A673 (cell line): ENCODE results near the gene SLC29A2. TPM values are rescaled to one million over a fixed set of nuclear protein-coding genes. Genes with fewer than 3 reads are reported as not detected.
A peak's percentile ranks its signal among the peaks of the same experiment; 100 is the strongest.

Experiments
- BruUV-seq: library from RNA; stranded (reverse); fragments of 400-500 nt; replicated peaks from 2 replicates; lab custom pipeline; 2021; lab: Mats Ljungman, UMichigan
- CTCF ChIA-PET: fragments of 300-600 bp; sonication (Branson Sonifier 250); formaldehyde crosslinking; loops from one replicate; lab custom pipeline; 2022; ENCODE audit warnings: antibody characterized with exemption; lab: Charles Lee
- POLR2A ChIA-PET: fragments of 300-600 bp; sonication (Branson Sonifier 250); formaldehyde crosslinking; loops from one replicate; lab custom pipeline; 2022; ENCODE audit warnings: antibody characterized with exemption; ENCODE audit not compliant: low non-redundant PET; lab: Charles Lee
- DNase-seq: peaks from one replicate; pipeline ENCODE4 v3.0.0-alpha.2; 2015; ENCODE audit warnings: low spot score
- H3K27ac ChIP-seq: fragments of 200-600 bp; sonication (generic); 2 replicates; pipeline ENCODE4 v1.5.1; 2016; ENCODE audit warnings: mixed run types, low read depth, mild to moderate bottlenecking, mixed read lengths, antibody characterized with exemption, low read length; ENCODE audit not compliant: poor library complexity, severe bottlenecking
- H3K27me3 ChIP-seq: fragments of 200-600 bp; sonication (generic); replicated peaks from 2 replicates; pipeline ENCODE4 v1.6.1; 2017; ENCODE audit warnings: mixed run types, low read depth, mild to moderate bottlenecking, mixed read lengths, antibody characterized with exemption, low read length; ENCODE audit not compliant: insufficient read depth, poor library complexity
- H3K36me3 ChIP-seq: fragments of 200-600 bp; sonication (generic); 2 replicates; pipeline ENCODE4 v1.6.1; 2016; ENCODE audit warnings: mixed run types, mild to moderate bottlenecking, mixed read lengths, antibody characterized with exemption, low read length; ENCODE audit not compliant: insufficient read depth, poor library complexity, severe bottlenecking
- H3K4me1 ChIP-seq: fragments of 200-600 bp; sonication (generic); 2 replicates; pipeline ENCODE4 v1.6.1; 2017; ENCODE audit warnings: mixed run types, mild to moderate bottlenecking, mixed read lengths, antibody characterized with exemption, low read length; ENCODE audit not compliant: insufficient read depth, poor library complexity, severe bottlenecking
- H3K4me3 ChIP-seq: fragments of 200-600 bp; sonication (generic); 2 replicates; pipeline ENCODE4 v1.5.1; 2016; ENCODE audit warnings: low read depth, mixed run types, mild to moderate bottlenecking, mixed read lengths, low read length; ENCODE audit not compliant: poor library complexity, severe bottlenecking
- H3K9me3 ChIP-seq: fragments of 200-600 bp; sonication (generic); 2 replicates; pipeline ENCODE4 v1.6.1; 2016; ENCODE audit warnings: mixed run types, low read depth, mild to moderate bottlenecking, mixed read lengths, antibody characterized with exemption, low read length; ENCODE audit not compliant: poor library complexity, severe bottlenecking
- EZH2 ChIP-seq: fragments of 200-600 bp; sonication (generic); IDR thresholded peaks from 2 replicates; pipeline ENCODE4 v1.6.1; 2017; ENCODE audit warnings: borderline replicate concordance, low read depth, mild to moderate bottlenecking, mixed read lengths, antibody characterized with exemption, low read length; ENCODE audit not compliant: poor library complexity, severe bottlenecking
- intact Hi-C: fragments of 100-400 bp; cut with micrococcal nuclease; formaldehyde crosslinking; loops from one replicate; pipeline ENCODE4 v1.10.0; 2022; ENCODE audit not compliant: unreplicated experiment
- total RNA-seq: library from RNA; stranded (reverse); gene quantifications from 2 replicates; pipeline ENCODE4 v1.2.3, GENCODE V29; 2021
- TF ChIP-seq, protein P1 (sequence below): fragments of 300-800, 200-600 bp; sonication (generic); conservative IDR thresholded peaks from 2 replicates; pipeline ENCODE4 v1.5.1; 2017; ENCODE audit warnings: low read depth, mild to moderate bottlenecking, antibody characterized with exemption, low read length, moderate library complexity, mixed read lengths

The SLC29A2 gene
- total RNA-seq, 1 experiment from 2014 or later, result 62.4 TPM

DNA sequence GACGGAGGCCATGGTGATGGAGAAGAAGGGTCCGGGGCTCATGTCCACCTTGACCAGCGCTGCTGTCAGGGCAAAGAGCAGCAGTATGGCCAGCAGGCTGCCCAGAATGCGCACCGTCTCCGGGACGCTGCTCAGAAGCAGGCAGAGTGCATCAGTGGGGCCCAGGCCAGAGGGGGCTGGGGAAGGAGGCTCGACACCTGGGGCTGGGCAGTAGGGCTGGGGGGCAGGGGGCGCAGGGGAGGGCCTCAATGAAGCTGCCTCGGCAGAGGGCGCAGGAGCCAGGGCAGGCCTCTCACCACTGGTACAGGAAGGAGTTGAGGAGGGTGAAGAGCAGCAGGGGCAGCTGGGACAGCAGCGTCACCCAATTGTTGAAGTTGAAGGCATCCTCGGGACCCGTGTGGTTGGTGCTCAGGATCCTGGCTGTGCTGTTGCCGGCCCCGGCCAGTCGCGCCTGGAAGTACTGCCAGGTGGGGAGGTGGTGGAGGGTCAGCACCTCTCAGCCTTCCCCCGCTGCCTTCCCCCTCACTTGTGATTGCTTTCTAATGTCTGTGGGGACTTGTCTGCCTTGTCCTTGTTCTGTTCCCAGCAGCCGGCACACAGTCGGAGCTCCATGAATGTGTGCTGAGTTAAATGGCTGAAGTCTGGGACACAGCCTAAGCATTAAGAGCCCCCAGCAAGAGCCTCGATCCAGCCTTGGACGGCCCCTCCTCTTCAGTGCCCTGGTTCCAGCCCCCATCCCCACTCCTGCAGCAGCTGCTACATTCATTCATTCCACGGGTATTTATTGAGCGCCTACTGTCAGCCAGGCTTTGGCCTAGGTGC is 2.3 kb downstream of the SLC29A2 start:
- intact Hi-C loops, result no loop called here
- Histone ChIP-seq H3K27me3 (no peaks in the 10 kb centered on the region), H3K4me1 (peaks cover 30% of the 10 kb centered on the region), H3K9me3 (no peaks in the 10 kb centered on the region), H3K4me3 (peak overlapping the region; percentile 93), H3K36me3 (peaks cover 53% of the 10 kb centered on the region), H3K27ac (peak overlapping the region; percentile 83)
- POLR2A ChIA-PET, result no interaction called here
- no TSS peak for BruUV-seq
- CTCF ChIA-PET, result interaction anchor here (1.0 to 1.4 kb wide), 3 partner anchors 17 to 1259 kb away, joined by 3 to 5 read pairs (median 3); no protein-coding TSS in a partner anchor
- TF ChIP-seq, protein P1, sequence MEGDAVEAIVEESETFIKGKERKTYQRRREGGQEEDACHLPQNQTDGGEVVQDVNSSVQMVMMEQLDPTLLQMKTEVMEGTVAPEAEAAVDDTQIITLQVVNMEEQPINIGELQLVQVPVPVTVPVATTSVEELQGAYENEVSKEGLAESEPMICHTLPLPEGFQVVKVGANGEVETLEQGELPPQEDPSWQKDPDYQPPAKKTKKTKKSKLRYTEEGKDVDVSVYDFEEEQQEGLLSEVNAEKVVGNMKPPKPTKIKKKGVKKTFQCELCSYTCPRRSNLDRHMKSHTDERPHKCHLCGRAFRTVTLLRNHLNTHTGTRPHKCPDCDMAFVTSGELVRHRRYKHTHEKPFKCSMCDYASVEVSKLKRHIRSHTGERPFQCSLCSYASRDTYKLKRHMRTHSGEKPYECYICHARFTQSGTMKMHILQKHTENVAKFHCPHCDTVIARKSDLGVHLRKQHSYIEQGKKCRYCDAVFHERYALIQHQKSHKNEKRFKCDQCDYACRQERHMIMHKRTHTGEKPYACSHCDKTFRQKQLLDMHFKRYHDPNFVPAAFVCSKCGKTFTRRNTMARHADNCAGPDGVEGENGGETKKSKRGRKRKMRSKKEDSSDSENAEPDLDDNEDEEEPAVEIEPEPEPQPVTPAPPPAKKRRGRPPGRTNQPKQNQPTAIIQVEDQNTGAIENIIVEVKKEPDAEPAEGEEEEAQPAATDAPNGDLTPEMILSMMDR, result no peak
- TF ChIP-seq EZH2, result no peak
- DNase-seq, result no peak

DNA sequence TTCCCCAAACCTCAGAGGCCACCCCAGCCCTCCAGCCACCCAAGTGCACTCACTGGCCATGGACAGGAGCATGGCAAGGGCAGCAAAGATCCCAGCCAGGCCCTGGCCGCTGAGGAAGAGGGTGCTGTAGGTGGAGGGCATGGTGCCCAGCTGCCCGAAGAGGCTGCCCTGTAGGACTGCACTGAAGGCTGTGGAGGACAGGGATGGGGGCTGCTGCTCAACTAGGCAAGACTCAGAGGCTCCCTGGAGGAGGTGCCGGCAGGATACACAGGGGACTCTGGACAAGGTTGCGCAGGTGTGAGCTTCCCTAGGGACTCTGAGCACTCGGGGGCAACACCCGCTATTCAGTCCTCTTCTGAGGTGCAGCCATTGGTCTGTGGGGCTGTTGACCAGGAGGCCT is 3.1 kb downstream of the SLC29A2 start:
- no peaks in the 10 kb centered on the region for H3K9me3 ChIP-seq
- H3K27ac ChIP-seq, result peak overlapping the region; percentile 83
- intact Hi-C loops, result no loop called here
- BruUV-seq, result no TSS peak
- no peak overlapping the region for H3K4me3 ChIP-seq
- TF ChIP-seq, protein P1, result no peak
- no peak for TF ChIP-seq EZH2
- ChIA-PET POLR2A (no interaction called here), CTCF (no interaction called here)
- H3K27me3 ChIP-seq, result no peaks in the 10 kb centered on the region
- peaks cover 61% of the 10 kb centered on the region for H3K36me3 ChIP-seq
- peaks cover 27% of the 10 kb centered on the region for H3K4me1 ChIP-seq
- DNase-seq, result no peak

DNA sequence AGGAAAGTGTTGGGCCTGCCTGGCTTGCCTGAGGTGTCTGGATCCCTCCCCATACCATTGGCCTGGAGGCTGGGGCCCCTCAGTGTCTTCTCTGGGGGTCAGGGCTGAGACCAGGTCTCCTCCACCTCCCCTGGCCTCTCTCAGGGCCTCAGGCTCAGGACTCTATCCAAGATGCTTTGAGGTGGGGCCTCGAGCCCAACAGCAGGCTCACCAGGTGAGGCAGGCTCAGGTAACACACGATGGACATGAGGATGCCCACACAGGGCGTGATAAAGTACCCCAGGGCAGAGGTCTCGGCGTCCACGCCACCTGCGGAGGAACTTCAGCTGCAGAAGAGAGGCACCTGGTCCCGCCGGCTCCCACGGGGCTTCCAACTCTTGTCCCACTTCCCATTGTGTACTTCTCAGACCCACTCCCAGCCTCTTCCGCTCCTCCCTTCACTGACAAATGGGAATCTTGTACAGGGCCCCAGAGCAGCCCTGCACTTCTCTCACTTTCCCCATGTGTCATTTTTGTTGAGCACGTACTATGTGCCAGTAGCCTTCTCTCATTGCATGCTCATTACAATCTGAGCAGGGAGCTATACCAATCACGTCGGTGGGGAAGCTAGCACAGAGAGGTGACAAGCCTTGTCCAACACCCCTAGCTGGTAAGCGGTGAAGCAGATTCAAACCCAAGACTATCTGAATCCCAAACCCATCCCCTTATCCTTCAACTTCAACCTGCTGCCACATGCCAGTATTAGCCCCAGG is 3.8 kb downstream of the SLC29A2 start:
- TF ChIP-seq, protein P1, result no peak
- no peak for TF ChIP-seq EZH2
- Histone ChIP-seq H3K27ac (peak overlapping the region; percentile 83), H3K36me3 (peaks cover 68% of the 10 kb centered on the region), H3K9me3 (no peaks in the 10 kb centered on the region), H3K4me3 (no peak overlapping the region), H3K27me3 (no peaks in the 10 kb centered on the region), H3K4me1 (peaks cover 19% of the 10 kb centered on the region)
- intact Hi-C loops, result no loop called here
- DNase-seq, result no peak
- POLR2A ChIA-PET, result no interaction called here
- no TSS peak for BruUV-seq
- CTCF ChIA-PET, result no interaction called here
